K562 (cell line): ENCODE results near the gene HTR3B. TPM values are rescaled to one million over a fixed set of nuclear protein-coding genes. Genes with fewer than 3 reads are reported as not detected.

Source experiments
- ATAC-seq: fragments of 200-7000 bp; cut with Tn5 transposase; 3 replicates; pipeline ENCODE4 v1.9.1; 2020; ENCODE audit warnings: moderate library complexity
- BruUV-seq: library from RNA; stranded (reverse); fragments of 400-500 nt; replicated peaks from 2 replicates; lab custom pipeline; 2021; lab: Mats Ljungman, UMichigan
- CTCF ChIA-PET: fragments of 300-600 bp; formaldehyde crosslinking; extraction: SDS; loops from one replicate; lab custom pipeline; 2021; ENCODE audit warnings: low intra/inter-chr PET ratio; lab: Yijun Ruan, JAX
- POLR2A ChIA-PET: fragments of 300-600, 350-650 bp; sonication (Branson Sonifier 250); formaldehyde crosslinking; extraction: SDS; loops from one replicate; lab custom pipeline; 2021; ENCODE audit warnings: antibody characterized with exemption, inconsistent platforms; lab: Yijun Ruan, JAX
- DNase-seq, 4 experiments: peaks; one replicate each; pipeline versions ENCODE4 v3.0.0 to v3.0.0-alpha.2; 2011 to 2018; ENCODE audit warnings: low spot score in 3 of 4, mixed read lengths in 3 of 4; ENCODE audit errors: extremely low read depth in 1 of 4
- FAIRE-seq: peaks from 2 replicates; lab custom pipeline; 2011; peaks lifted over from hg19 to GRCh38; lab: Jason Lieb, UNC
- H2AFZ ChIP-seq: 2 replicates; pipeline ENCODE4 v1.6.0; 2011; ENCODE audit warnings: low read depth, low read length, control low read depth, inconsistent platforms
- H3K27ac ChIP-seq: fragments of 200-600 bp; 3 replicates; pipeline ENCODE4 v1.8.0; 2011; ENCODE audit warnings: low read depth, mild to moderate bottlenecking, control low read depth, inconsistent platforms, low read length, moderate library complexity, mixed read lengths; ENCODE audit errors: extremely low read depth
- H3K27me3 ChIP-seq, 2 experiments: fragments of 300-600 bp in 1 of 2; 2 replicates in 1 of 2; 3 replicates in 1 of 2; pipeline versions ENCODE4 v1.6.0 to v1.8.0; 2011; ENCODE audit warnings: inconsistent platforms in 2 of 2, low read length in 2 of 2, mild to moderate bottlenecking in 1 of 2, mixed read lengths in 1 of 2, moderate library complexity in 1 of 2; ENCODE audit not compliant: control insufficient read depth in 2 of 2, insufficient read depth in 2 of 2
- H3K36me3 ChIP-seq: fragments of 300-600 bp; 3 replicates; pipeline ENCODE4 v1.8.0; 2011; ENCODE audit warnings: mild to moderate bottlenecking, low read length, inconsistent platforms; ENCODE audit not compliant: control insufficient read depth, insufficient read depth
- H3K4me1 ChIP-seq, 2 experiments: fragments of 200-600 bp in 1 of 2; replicated peaks in 1 of 2; 2 replicates in 1 of 2; 3 replicates in 1 of 2; pipeline versions ENCODE4 v1.5.1 to v1.8.0; 2011; ENCODE audit warnings: inconsistent platforms in 2 of 2, low read length in 2 of 2, mild to moderate bottlenecking in 1 of 2, mixed read lengths in 1 of 2, moderate library complexity in 1 of 2; ENCODE audit not compliant: control insufficient read depth in 2 of 2, insufficient read depth in 2 of 2
- H3K4me2 ChIP-seq: 2 replicates; pipeline ENCODE4 v1.6.1; 2011; ENCODE audit warnings: low read length, control low read depth, inconsistent platforms, mixed read lengths; ENCODE audit not compliant: insufficient read depth
- H3K4me3 ChIP-seq: fragments of 200-600 bp; sonication (generic), shearing (Covaris generic); 2 replicates; pipeline ENCODE4 v1.5.1; 2016; ENCODE audit warnings: control low read depth, inconsistent platforms
- H3K79me2 ChIP-seq: fragments of 200-600 bp; 3 replicates; pipeline ENCODE4 v1.8.0; 2011; ENCODE audit warnings: low read length, inconsistent platforms; ENCODE audit not compliant: control insufficient read depth, insufficient read depth
- H3K9ac ChIP-seq, 2 experiments: 2 replicates each; pipeline versions ENCODE4 v1.6.0 to v1.6.1; 2011; ENCODE audit warnings: low read depth in 2 of 2, low read length in 2 of 2, control low read depth in 1 of 2, inconsistent platforms in 1 of 2, mild to moderate bottlenecking in 1 of 2, mixed read lengths in 1 of 2; ENCODE audit not compliant: insufficient read depth in 1 of 2
- H3K9me1 ChIP-seq: one replicate; pipeline ENCODE4 v1.6.0; 2011; ENCODE audit warnings: inconsistent platforms, mild to moderate bottlenecking, low read length, moderate library complexity; ENCODE audit not compliant: control insufficient read depth, insufficient read depth
- H3K9me3 ChIP-seq: replicated peaks from 2 replicates; pipeline ENCODE4 v1.5.1; 2011; ENCODE audit warnings: low read depth, low read length, inconsistent platforms; ENCODE audit not compliant: control insufficient read depth, insufficient read depth
- H4K20me1 ChIP-seq: replicated peaks from 2 replicates; pipeline ENCODE4 v1.6.1; 2011; ENCODE audit warnings: low read length, inconsistent platforms, mixed read lengths; ENCODE audit not compliant: control insufficient read depth, insufficient read depth
- EZH2 ChIP-seq: IDR thresholded peaks from 2 replicates; pipeline ENCODE4 v1.6.1; 2012; ENCODE audit warnings: low read depth, mild to moderate bottlenecking, inconsistent platforms, low read length, borderline replicate concordance
- FOS ChIP-seq: IDR thresholded peaks from 3 replicates; pipeline ENCODE4 v1.6.1; 2011; ENCODE audit not compliant: insufficient read length; ENCODE audit errors: extremely low read depth
- MNT ChIP-seq, 2 experiments: fragments of 450-650 bp; conservative IDR thresholded peaks; 2 replicates each; pipeline ENCODE4 v1.6.1; 2017; ENCODE audit warnings: mild to moderate bottlenecking in 2 of 2, moderate library complexity in 2 of 2
- NBN ChIP-seq: fragments of 450-650 bp; IDR thresholded peaks from 2 replicates; pipeline ENCODE4 v1.6.1; 2016; ENCODE audit warnings: low read depth, mild to moderate bottlenecking
- NFXL1 ChIP-seq: fragments of 450-650 bp; formaldehyde crosslinking; IDR thresholded peaks from 2 replicates; pipeline ENCODE4 v1.4.0; 2021; ENCODE audit warnings: mild to moderate bottlenecking
- POLR2G ChIP-seq: fragments of 200-400 bp; formaldehyde crosslinking; IDR thresholded peaks from 2 replicates; pipeline ENCODE4 v1.6.1; 2017; ENCODE audit warnings: low read depth, mild to moderate bottlenecking, antibody characterized with exemption, low read length, moderate library complexity
- PTRF ChIP-seq: fragments of 450-650 bp; IDR thresholded peaks from 2 replicates; pipeline ENCODE4 v1.6.1; 2016; ENCODE audit warnings: mild to moderate bottlenecking, missing genetic modification characterization, missing compliant biosample characterization
- RUNX1 ChIP-seq: sonication (generic); IDR thresholded peaks from 2 replicates; pipeline ENCODE4 v1.6.1; 2016; ENCODE audit warnings: antibody characterized with exemption, low read depth
- SIRT6 ChIP-seq: IDR thresholded peaks from one replicate; pipeline ENCODE4 v1.6.1; 2012; ENCODE audit warnings: low read depth, mild to moderate bottlenecking, control low read depth, inconsistent platforms, low read length, moderate library complexity
- TEAD2 ChIP-seq: fragments of 450-650 bp; IDR thresholded peaks from 2 replicates; pipeline ENCODE4 v1.6.1; 2016; ENCODE audit warnings: missing genetic modification characterization, control low read depth, missing compliant biosample characterization
- ZNF24 ChIP-seq: fragments of 450-650 bp; IDR thresholded peaks from 2 replicates; pipeline ENCODE4 v1.6.1; 2016
- ZNF589 ChIP-seq: fragments of 200-800 bp; sonication (Bioruptor generic); IDR thresholded peaks from 2 replicates; pipeline ENCODE4 v1.6.1; 2016; ENCODE audit warnings: low read depth, missing genetic modification characterization, missing compliant biosample characterization
- WGBS: fragments of 100-300 bp; shearing (Covaris generic); methylation state at CpG from one replicate; pipeline ENCODE4 v1.1.6; 2016; ENCODE audit warnings: low coverage, mixed read lengths; ENCODE audit not compliant: insufficient coverage; ENCODE audit errors: missing lambda C conversion rate; 5-methylcytosine and 5-hydroxymethylcytosine counted together
- in situ Hi-C: fragments of 300-500 bp; cut with MboI; formaldehyde crosslinking; loops from 4 replicates; pipeline ENCODE4 v1.15.0; 2018; ENCODE audit warnings: inconsistent platforms, mixed read lengths
- intact Hi-C: fragments of 100-400 bp; cut with micrococcal nuclease; formaldehyde crosslinking; loops from 2 replicates; pipeline ENCODE4 v1.14.2; 2022
- polyA plus RNA-seq, 8 experiments: library from polyadenylated mRNA; depleted of rRNA in 4 of 8; stranded (reverse) in 5 of 8; unstranded in 3 of 8; fragments of >200 nt; fragmentation: Nextera tagmentation in 2 of 8; fragmentation: Illumina TruSeq in 1 of 8; extraction: Ambion mirVana in 2 of 8; extraction: Trizol in 1 of 8; gene quantifications; 2 replicates each; pipeline versions ENCODE4 v1.2.1 to v1.2.3, GENCODE V29; 2011 to 2014; ENCODE audit warnings: inconsistent platforms in 1 of 8, missing spikeins in 1 of 8
- total RNA-seq, 7 experiments: library from RNA; depleted of rRNA in 6 of 7; stranded (reverse); fragments of >200 nt in 6 of 7; fragmentation: Illumina TruSeq in 2 of 7; extraction: Trizol in 2 of 7; gene quantifications; 2 replicates each; pipeline versions ENCODE4 v1.2.1 to v1.2.3, GENCODE V29; 2011 to 2021; ENCODE audit warnings: low replicate concordance in 1 of 7
- TF ChIP-seq, protein P1 (sequence below): fragments of 250-450 bp; sonication (Bioruptor Pico); IDR thresholded peaks from 2 replicates; pipeline ENCODE4 v1.9.0; 2021; ENCODE audit warnings: mild to moderate bottlenecking

Gene HTR3B
- total and polyA plus RNA-seq, 9 of the 15 experiments (the other 6 are each of a cell fraction or from before 2014, with no cell fraction given), result not detected

GRCh38 chr11:113979431-113979830, 74.8 kb downstream of the HTR3B start:
- TF ChIP-seq NBN (no peak), NFXL1 (no peak), TEAD2 (tag) (no peak), EZH2 (no peak), SIRT6 (no peak), PTRF (tag) (no peak), ZNF24 (no peak), POLR2G (no peak), MNT (conservative IDR thresholded peaks at IDR 0.05) (no peak), ZNF589 (CRISPR knock-in tag) (no peak), FOS (no peak), RUNX1 (no peak)
- TF ChIP-seq, protein P1, sequence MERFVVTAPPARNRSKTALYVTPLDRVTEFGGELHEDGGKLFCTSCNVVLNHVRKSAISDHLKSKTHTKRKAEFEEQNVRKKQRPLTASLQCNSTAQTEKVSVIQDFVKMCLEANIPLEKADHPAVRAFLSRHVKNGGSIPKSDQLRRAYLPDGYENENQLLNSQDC (CRISPR knock-in tag), result no peak
- H3K4me1 ChIP-seq, result peaks cover 0 to 7% of the 10 kb centered on the region in 2 experiments; a peak in 2 of 5 replicates
- ATAC-seq (no peak), FAIRE-seq (no peak), DNase-seq (no peak)
- H2AFZ ChIP-seq, result no peak overlapping the region
- POLR2A ChIA-PET, result no interaction called here
- no peak overlapping the region for H3K4me2 ChIP-seq
- no peaks in the 10 kb centered on the region for H3K9me3 ChIP-seq
- H3K27me3 ChIP-seq, result peaks cover 17 to 90% of the 10 kb centered on the region in 2 experiments
- WGBS, result 0% methylated on average over 1 of the region's 1 CpG
- in situ Hi-C loops (no loop called here), intact Hi-C loops (loop anchor here (10.0 kb wide), 1 partner anchor 175 kb away; no protein-coding TSS in a partner anchor)
- CTCF ChIA-PET, result no interaction called here
- H3K36me3 ChIP-seq, result no peaks in the 10 kb centered on the region
- no TSS peak for BruUV-seq
- H3K9me1 ChIP-seq, result no peaks in the 10 kb centered on the region
- H3K4me3 ChIP-seq, result no peak overlapping the region
- H3K9ac ChIP-seq, result no peak overlapping the region
- H4K20me1 ChIP-seq, result 0 out of 2 replicates have a peak, but pooled peaks cover 3% of the 10 kb centered on the region
- no peak overlapping the region for H3K27ac ChIP-seq
- H3K79me2 ChIP-seq, result no peaks in the 10 kb centered on the region
